Neural cell (in vitro differentiated cells): Measurements from ENCODE around the gene KIR3DL3.
"Not testable (repeated sequence)": the region's sequence is repeated elsewhere in the genome, so short reads cannot be mapped to it uniquely, and the experiment has no call there.

Experiments
- CTCF ChIP-seq: fragments of 450-650 bp; IDR thresholded peaks from 2 replicates; pipeline ENCODE4 v1.5.1; 2014; ENCODE audit warnings: antibody characterized with exemption, mild to moderate bottlenecking, moderate library complexity; ENCODE audit not compliant: poor library complexity, severe bottlenecking
- EZH2 ChIP-seq: fragments of 200-600, 300-800 bp; shearing (Covaris generic), sonication (generic); IDR thresholded peaks from 2 replicates; pipeline ENCODE4 v1.6.1; 2014; ENCODE audit warnings: antibody characterized with exemption, low read length, borderline replicate concordance, mild to moderate bottlenecking; ENCODE audit not compliant: insufficient read depth, poor library complexity, severe bottlenecking
- SMC3 ChIP-seq: fragments of 450-650 bp; conservative IDR thresholded peaks from 2 replicates; pipeline ENCODE4 v1.6.1; 2014; ENCODE audit warnings: antibody characterized with exemption, mild to moderate bottlenecking, moderate library complexity; ENCODE audit not compliant: poor library complexity

GRCh38 chr19:54775830-54776229, 51.6 kb downstream of the KIR3DL3 start:
- not testable (repeated sequence) for TF ChIP-seq CTCF, EZH2, SMC3
